ENCODE data around the gene PLAGL2.

- TF ChIP-seq, protein P1, sequence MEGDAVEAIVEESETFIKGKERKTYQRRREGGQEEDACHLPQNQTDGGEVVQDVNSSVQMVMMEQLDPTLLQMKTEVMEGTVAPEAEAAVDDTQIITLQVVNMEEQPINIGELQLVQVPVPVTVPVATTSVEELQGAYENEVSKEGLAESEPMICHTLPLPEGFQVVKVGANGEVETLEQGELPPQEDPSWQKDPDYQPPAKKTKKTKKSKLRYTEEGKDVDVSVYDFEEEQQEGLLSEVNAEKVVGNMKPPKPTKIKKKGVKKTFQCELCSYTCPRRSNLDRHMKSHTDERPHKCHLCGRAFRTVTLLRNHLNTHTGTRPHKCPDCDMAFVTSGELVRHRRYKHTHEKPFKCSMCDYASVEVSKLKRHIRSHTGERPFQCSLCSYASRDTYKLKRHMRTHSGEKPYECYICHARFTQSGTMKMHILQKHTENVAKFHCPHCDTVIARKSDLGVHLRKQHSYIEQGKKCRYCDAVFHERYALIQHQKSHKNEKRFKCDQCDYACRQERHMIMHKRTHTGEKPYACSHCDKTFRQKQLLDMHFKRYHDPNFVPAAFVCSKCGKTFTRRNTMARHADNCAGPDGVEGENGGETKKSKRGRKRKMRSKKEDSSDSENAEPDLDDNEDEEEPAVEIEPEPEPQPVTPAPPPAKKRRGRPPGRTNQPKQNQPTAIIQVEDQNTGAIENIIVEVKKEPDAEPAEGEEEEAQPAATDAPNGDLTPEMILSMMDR (IDR thresholded peaks at IDR 0.05), result no peak
- no peak for TF ChIP-seq ZFX (IDR thresholded peaks at IDR 0.05; ENCODE audit: borderline replicate concordance)
Measured at GRCh38 chr20:32205110-32205842, 2.3 kb downstream of the PLAGL2 start.

Measured in 22Rv1 (cell line).